Brain microvascular endothelial cell (primary cell): ENCODE data around the gene FGD4.

Source experiments
- DNase-seq: peaks from one replicate; pipeline ENCODE4 v3.0.0-alpha.2; 2020
- H3K27ac ChIP-seq: fragments of 250-450 bp; sonication (Bioruptor Pico); 2 replicates; pipeline ENCODE4 v1.5.1; 2020; ENCODE audit warnings: mild to moderate bottlenecking, moderate library complexity
- H3K27me3 ChIP-seq: fragments of 250-450 bp; sonication (Bioruptor Pico); replicated peaks from 2 replicates; pipeline ENCODE4 v1.5.1; 2020; ENCODE audit warnings: mild to moderate bottlenecking
- H3K36me3 ChIP-seq: fragments of 250-450 bp; sonication (Bioruptor Pico); replicated peaks from 2 replicates; pipeline ENCODE4 v1.5.1; 2020; ENCODE audit warnings: mild to moderate bottlenecking
- H3K4me3 ChIP-seq: 2 replicates; pipeline ENCODE4 v1.5.1; 2011; ENCODE audit warnings: low read depth, mild to moderate bottlenecking, control low read depth, low read length, moderate library complexity
- CTCF ChIP-seq: IDR thresholded peaks from 2 replicates; pipeline ENCODE4 v1.5.1; 2011; ENCODE audit warnings: low read depth, mild to moderate bottlenecking, moderate library complexity, low read length, control low read depth, inconsistent platforms; ENCODE audit errors: missing control alignments
- in situ Hi-C: cut with HindIII; loops from 2 replicates; pipeline ENCODE4 v1.10.0; 2017; ENCODE audit warnings: low sequenced_read_pairs, low pct_ligation_motif_present

Gene FGD4

DNA sequence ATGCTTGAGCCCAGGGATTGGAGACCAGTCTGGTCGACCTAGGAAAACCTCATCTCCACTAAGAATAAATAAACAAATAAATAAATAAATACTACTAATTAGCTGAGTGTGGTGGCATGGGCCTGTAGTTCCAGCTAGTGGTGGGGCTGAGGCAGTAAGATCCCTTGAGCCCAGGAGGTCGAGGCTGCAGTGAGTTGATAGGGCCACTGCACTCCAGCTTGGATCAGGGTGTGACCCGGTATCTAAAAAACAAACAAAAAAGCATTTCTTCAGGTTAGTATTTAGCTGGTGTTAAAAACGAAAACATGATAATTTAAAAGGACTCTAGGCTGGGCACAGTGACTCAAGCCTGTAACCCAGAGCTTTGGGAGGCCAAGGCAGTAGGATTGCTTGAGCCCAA, 1.2 kb upstream of the FGD4 start:
- in situ Hi-C loops: no loop called here
- no peaks in the 10 kb centered on the region for H3K27me3 ChIP-seq
- no peak overlapping the region for H3K4me3 ChIP-seq
- H3K36me3 ChIP-seq: no peaks in the 10 kb centered on the region
- DNase-seq: no peak
- no peak for TF ChIP-seq CTCF
- no peak overlapping the region for H3K27ac ChIP-seq

DNA sequence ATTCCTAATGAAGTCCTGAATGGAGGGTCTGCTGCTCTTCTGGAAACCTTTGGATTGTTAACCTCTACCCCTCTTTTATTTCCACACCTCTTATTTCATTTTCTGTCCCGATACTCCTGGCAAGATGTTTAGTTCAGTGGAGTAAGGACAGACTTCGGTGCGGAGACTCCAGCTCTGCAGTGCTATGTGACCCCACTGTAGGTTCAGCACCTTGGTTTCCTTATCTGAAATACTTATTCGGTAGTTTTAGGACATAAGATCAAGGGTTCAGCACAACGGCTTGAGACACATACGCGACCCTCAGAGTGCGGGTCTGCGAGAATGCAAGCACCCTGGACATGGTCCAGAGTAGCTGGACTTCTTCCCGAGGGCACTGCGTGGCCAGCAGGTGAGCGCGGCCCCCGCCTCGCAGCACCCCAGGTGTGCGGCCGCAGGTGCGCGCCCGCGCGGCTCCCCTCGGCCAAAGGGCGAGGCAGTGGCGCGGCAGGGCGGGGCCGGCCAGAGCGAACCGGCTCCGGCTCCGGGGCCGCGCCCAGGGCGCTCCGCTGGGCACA, 465 bp upstream of the FGD4 start:
- H3K36me3 ChIP-seq: no peaks in the 10 kb centered on the region
- no peak overlapping the region for H3K27ac ChIP-seq
- H3K27me3 ChIP-seq: no peaks in the 10 kb centered on the region
- in situ Hi-C loops: no loop called here
- no peak for DNase-seq
- TF ChIP-seq CTCF: no peak
- H3K4me3 ChIP-seq: peak overlapping the region; percentile 71

- in situ Hi-C loops: no loop called here
- no peak for DNase-seq
- Histone ChIP-seq H3K27me3 (no peaks in the 10 kb centered on the region), H3K27ac (no peak overlapping the region), H3K4me3 (peak overlapping the region; percentile 71), H3K36me3 (no peaks in the 10 kb centered on the region)
- no peak for TF ChIP-seq CTCF
Observed at GRCh38 chr12:32400114-32400672, 835 bp downstream of the FGD4 start.

GRCh38 chr12:32400866-32401265, 1.5 kb downstream of the FGD4 start:
- Histone ChIP-seq H3K36me3 (no peaks in the 10 kb centered on the region), H3K4me3 (no peak overlapping the region), H3K27ac (no peak overlapping the region), H3K27me3 (no peaks in the 10 kb centered on the region)
- no peak for DNase-seq
- TF ChIP-seq CTCF: no peak
- in situ Hi-C loops: no loop called here

DNA sequence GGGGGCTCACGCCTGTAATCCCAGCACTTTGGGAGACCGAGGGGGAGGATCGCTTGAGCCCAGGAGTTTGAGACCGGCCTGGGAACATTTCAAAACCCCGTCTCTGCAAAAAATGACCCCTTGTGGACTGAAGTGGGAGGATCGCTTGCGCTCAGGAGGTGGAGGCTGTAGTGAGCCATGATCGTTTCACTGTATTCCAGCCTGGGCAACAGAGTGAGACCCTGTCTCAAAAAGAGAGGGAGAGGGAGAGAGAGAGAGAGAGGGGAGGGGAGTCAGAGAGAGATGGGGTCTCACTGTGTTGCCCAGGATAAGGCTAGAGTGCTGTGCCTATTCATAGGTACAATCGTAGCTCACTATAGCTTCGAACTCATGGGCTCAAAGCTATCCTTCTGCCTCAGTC, 2.8 kb downstream of the FGD4 start:
- in situ Hi-C loops: no loop called here
- no peak for DNase-seq
- TF ChIP-seq CTCF: no peak
- Histone ChIP-seq H3K4me3 (no peak overlapping the region), H3K36me3 (no peaks in the 10 kb centered on the region), H3K27me3 (no peaks in the 10 kb centered on the region), H3K27ac (no peak overlapping the region)

GRCh38 chr12:32402946-32403345, 3.6 kb downstream of the FGD4 start:
- in situ Hi-C loops: no loop called here

More at GRCh38 chr12:32402946-32403345, 3.6 kb downstream of the FGD4 start:
- H3K27ac ChIP-seq: no peak overlapping the region
- no peak for TF ChIP-seq CTCF
- H3K27me3 ChIP-seq: no peaks in the 10 kb centered on the region
- H3K36me3 ChIP-seq: no peaks in the 10 kb centered on the region
- H3K4me3 ChIP-seq: no peak overlapping the region
- no peak for DNase-seq
